Epithelial cell of proximal tubule (primary cell): ENCODE measurements around the gene OSBPL8. TPM values are rescaled to one million over a fixed set of nuclear protein-coding genes. Genes with fewer than 3 reads are reported as not detected.
A peak's percentile ranks its signal among the peaks of the same experiment; 100 is the strongest.
"Not testable (repeated sequence)": the region's sequence is repeated elsewhere in the genome, so short reads cannot be mapped to it uniquely, and the experiment has no call there.

Experiments
- DNase-seq: peaks from one replicate; pipeline ENCODE4 v3.0.0-alpha.2; 2011; ENCODE audit warnings: low read depth
- H3K4me3 ChIP-seq: 2 replicates; pipeline ENCODE4 v1.5.1; 2011; ENCODE audit warnings: low read depth, mild to moderate bottlenecking, low read length
- CTCF ChIP-seq: conservative IDR thresholded peaks from 2 replicates; pipeline ENCODE4 v1.5.1; 2012; ENCODE audit warnings: low read depth, mild to moderate bottlenecking, low read length
- total RNA-seq: library from RNA; depleted of rRNA; stranded (reverse); fragments of >200 nt; gene quantifications from 2 replicates; pipeline ENCODE4 v1.2.3, GENCODE V29; 2015

Gene OSBPL8
- total RNA-seq, 1 donor from 2014 or later: 46.5 TPM

- TF ChIP-seq CTCF: no peak
- no peak overlapping the region for H3K4me3 ChIP-seq
- no peak for DNase-seq
Observed at GRCh38 chr12:76501390-76501789, 58.2 kb downstream of the OSBPL8 start.

GRCh38 chr12:76499136-76499535, 60.4 kb downstream of the OSBPL8 start:
- not testable (repeated sequence) for H3K4me3 ChIP-seq, DNase-seq

DNA sequence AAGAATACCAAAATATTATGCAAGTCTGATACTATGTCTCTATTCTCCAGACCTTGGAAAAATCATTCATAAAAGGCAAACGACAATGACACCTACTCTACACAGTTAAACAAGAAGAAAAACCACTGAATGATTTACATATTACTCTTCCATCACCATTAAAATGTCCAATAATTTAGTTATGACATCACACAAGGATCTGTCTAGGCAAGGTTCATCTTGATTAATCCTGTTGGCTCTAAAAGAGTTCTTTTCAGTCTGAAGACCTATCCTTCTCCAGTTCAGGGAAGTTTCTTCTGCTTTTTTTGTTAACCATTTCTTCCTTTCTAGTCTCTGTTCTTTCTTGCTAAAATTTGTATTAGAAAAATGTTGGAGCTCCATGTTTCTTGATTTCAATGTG, 64.0 kb downstream of the OSBPL8 start:
- no peak for TF ChIP-seq CTCF
- DNase-seq: no peak
- H3K4me3 ChIP-seq: no peak overlapping the region

DNA sequence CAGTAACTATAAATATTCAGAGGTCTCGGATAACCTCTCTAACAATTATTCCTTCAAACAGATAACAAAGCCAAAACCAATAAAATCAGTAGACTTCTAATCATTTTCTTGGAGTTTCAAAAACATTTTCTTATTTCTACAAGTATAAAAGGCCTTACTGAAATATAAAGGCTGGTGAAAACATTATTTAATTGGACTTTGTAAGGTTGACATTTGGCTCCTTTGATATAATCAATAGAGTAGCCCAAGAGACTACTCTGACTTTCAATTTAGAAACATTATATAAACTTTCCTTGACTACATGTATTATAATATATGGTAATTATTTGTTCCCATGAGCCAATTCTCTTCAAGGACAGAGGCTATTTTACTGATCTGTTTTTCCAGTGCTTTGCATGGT, 68.3 kb downstream of the OSBPL8 start:
- no peak overlapping the region for H3K4me3 ChIP-seq
- no peak for TF ChIP-seq CTCF
- no peak for DNase-seq

GRCh38 chr12:76490763-76491162, 68.8 kb downstream of the OSBPL8 start:
- DNase-seq: no peak
- no peak overlapping the region for H3K4me3 ChIP-seq
- TF ChIP-seq CTCF: no peak

DNA sequence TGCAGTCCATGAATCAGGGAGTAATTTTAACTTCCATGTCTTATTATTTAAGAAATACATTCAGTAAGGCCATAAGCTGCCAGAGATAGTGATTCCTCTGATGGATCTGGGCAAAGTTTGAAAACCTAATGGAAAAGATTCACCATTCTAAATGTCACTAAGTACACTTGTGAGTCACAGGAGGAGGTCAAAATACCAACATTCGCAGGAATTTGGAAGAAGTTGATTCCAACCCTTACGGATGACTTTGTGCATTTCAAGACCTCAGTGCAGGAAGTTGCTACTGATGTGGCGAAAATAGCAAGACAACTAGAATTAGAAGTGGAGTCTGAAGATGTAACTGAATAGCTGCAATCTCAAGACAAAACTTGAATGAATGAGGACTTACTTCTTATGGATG, 69.8 kb downstream of the OSBPL8 start:
- no peak for DNase-seq
- no peak for TF ChIP-seq CTCF
- no peak overlapping the region for H3K4me3 ChIP-seq

GRCh38 chr12:76486011-76486410, 73.6 kb downstream of the OSBPL8 start:
- no peak overlapping the region for H3K4me3 ChIP-seq
- peak; percentile 51 for DNase-seq
- TF ChIP-seq CTCF: no peak

- H3K4me3 ChIP-seq: no peak overlapping the region
- no peak for DNase-seq
- no peak for TF ChIP-seq CTCF
Observed at GRCh38 chr12:76480796-76481195, 78.8 kb downstream of the OSBPL8 start.
